Lower lobe of right lung (tissue), 2 donors: ENCODE measurements around the gene SUPT5H. TPM values are rescaled to one million over a fixed set of nuclear protein-coding genes. Genes with fewer than 3 reads are reported as not detected.
A peak's percentile ranks its signal among the peaks of the same experiment; 100 is the strongest.

Experiments used
- ATAC-seq, 2 donors: fragments of 200-7000 bp; cut with Tn5 transposase; one replicate each; pipeline ENCODE4 v1.9.1; 2020 to 2022; ENCODE audit warnings: mild to moderate bottlenecking in 2 of 2, moderate library complexity in 2 of 2
- DNase-seq: peaks from one replicate; pipeline ENCODE4 v3.0.0-alpha.2; 2020
- H3K27ac ChIP-seq: fragments of 200-600 bp; one replicate; pipeline ENCODE4 v1.8.0; 2022
- H3K27me3 ChIP-seq: fragments of 200-600 bp; one replicate; pipeline ENCODE4 v1.8.0; 2022; ENCODE audit warnings: low read depth
- H3K36me3 ChIP-seq: fragments of 200-600 bp; one replicate; pipeline ENCODE4 v1.8.0; 2022; ENCODE audit warnings: mild to moderate bottlenecking
- H3K4me1 ChIP-seq: fragments of 200-600 bp; one replicate; pipeline ENCODE4 v1.8.0; 2022
- H3K4me3 ChIP-seq: fragments of 200-600 bp; one replicate; pipeline ENCODE4 v1.8.0; 2022; ENCODE audit warnings: mild to moderate bottlenecking
- H3K9me3 ChIP-seq: fragments of 200-600 bp; one replicate; pipeline ENCODE4 v1.8.0; 2022
- intact Hi-C: fragments of 100-400 bp; cut with DNase I; formaldehyde crosslinking; loops from one replicate; pipeline ENCODE4 v1.11.0; 2022
- total RNA-seq: library from RNA; stranded (reverse); fragmentation: NEBNext Ultra II Directional; extraction: Animal tissue kit (Norgen Biotek cat#: 25700); gene quantifications from one replicate; pipeline ENCODE4 v1.2.1, GENCODE V29; 2021
- TF ChIP-seq, protein P1 (sequence below): fragments of 200-600 bp; IDR thresholded peaks from one replicate; pipeline ENCODE4 v1.8.0; 2022; ENCODE audit warnings: antibody characterized with exemption, mild to moderate bottlenecking
- donor health status: DM: no; HTN: yes; CAD: no; lungs with severe emphysema.

Gene SUPT5H
- total RNA-seq, 1 donor from 2014 or later = 108 TPM

DNA sequence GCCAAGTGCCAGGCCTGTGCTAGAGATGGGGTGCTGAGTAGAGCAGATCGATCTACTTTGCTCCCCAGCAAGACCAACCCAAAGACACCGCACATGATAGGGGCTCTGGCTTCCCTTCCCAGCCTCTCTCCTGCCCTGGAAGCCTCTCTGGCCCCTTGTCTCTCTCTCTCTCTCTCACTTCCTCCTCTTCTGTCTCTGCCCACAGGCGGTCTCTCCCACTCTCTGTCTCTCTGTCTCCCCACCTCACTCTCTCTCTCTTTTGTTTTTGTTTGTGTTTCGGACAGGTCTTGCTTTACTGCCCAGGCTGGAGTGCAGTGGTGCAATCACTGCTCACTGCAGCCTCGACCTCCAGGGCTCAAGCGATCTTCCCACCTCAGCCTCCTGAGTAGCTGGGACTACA, 70.9 kb downstream of the SUPT5H start:
- H3K4me3 ChIP-seq = no peak overlapping the region
- peaks cover 68% of the 10 kb centered on the region for H3K27me3 ChIP-seq
- H3K4me1 ChIP-seq = peaks cover 16% of the 10 kb centered on the region
- ATAC-seq = peak in 1 of 2 donors; percentile 19
- no peak overlapping the region for H3K27ac ChIP-seq
- intact Hi-C loops = no loop called here
- no peaks in the 10 kb centered on the region for H3K9me3 ChIP-seq
- no peaks in the 10 kb centered on the region for H3K36me3 ChIP-seq
- no peak for DNase-seq
- TF ChIP-seq, protein P1, sequence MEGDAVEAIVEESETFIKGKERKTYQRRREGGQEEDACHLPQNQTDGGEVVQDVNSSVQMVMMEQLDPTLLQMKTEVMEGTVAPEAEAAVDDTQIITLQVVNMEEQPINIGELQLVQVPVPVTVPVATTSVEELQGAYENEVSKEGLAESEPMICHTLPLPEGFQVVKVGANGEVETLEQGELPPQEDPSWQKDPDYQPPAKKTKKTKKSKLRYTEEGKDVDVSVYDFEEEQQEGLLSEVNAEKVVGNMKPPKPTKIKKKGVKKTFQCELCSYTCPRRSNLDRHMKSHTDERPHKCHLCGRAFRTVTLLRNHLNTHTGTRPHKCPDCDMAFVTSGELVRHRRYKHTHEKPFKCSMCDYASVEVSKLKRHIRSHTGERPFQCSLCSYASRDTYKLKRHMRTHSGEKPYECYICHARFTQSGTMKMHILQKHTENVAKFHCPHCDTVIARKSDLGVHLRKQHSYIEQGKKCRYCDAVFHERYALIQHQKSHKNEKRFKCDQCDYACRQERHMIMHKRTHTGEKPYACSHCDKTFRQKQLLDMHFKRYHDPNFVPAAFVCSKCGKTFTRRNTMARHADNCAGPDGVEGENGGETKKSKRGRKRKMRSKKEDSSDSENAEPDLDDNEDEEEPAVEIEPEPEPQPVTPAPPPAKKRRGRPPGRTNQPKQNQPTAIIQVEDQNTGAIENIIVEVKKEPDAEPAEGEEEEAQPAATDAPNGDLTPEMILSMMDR = no peak

DNA sequence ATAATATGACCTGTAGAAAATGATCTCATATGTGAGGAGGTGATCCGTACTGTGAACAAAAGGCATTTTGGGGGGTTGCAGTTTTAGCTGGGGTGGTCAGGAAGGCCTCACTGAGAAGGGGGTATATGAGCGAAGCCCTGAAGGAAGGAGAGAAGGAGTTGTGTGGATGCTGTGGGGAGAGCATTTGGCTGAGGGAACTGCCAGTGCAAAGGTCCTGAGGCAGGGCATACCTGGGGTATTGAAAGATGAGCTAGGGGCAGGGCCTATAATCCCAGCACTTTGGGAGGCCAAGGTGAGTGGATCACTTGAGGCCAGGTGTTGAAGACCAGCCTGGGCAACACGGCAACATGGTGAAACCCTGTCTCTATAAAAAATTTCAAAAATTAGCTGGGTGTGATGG, 72.0 kb downstream of the SUPT5H start:
- ATAC-seq = no peak
- intact Hi-C loops = no loop called here
- Histone ChIP-seq H3K4me3 (no peak overlapping the region), H3K36me3 (no peaks in the 10 kb centered on the region), H3K27me3 (peaks cover 57% of the 10 kb centered on the region), H3K27ac (no peak overlapping the region), H3K4me1 (peaks cover 16% of the 10 kb centered on the region), H3K9me3 (no peaks in the 10 kb centered on the region)
- TF ChIP-seq, protein P1 = no peak
- DNase-seq = no peak

DNA sequence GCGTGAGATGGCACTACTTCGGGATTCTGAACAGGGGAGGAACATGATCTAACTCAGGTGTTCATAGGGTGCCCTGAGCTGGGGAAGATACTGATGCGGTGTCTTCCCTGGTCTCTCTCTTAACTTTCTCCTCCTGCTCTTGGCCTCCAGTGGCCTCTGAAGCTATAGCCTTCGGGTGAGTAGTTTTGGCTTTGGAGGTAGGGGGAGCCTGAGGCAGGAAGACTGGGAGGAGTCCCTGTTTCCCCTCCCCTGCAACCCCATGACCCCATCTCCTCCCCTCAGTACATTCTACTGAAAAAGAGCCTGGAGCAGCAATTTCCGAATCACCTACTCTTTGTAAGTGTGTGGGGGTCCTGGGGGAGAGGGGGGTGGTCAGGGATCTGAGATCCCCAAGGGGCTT, 73.1 kb downstream of the SUPT5H start:
- intact Hi-C loops = no loop called here
- TF ChIP-seq, protein P1 = no peak
- ATAC-seq (no peak), DNase-seq (no peak)
- Histone ChIP-seq H3K4me3 (no peak overlapping the region), H3K36me3 (no peaks in the 10 kb centered on the region), H3K9me3 (no peaks in the 10 kb centered on the region), H3K27me3 (peaks cover 47% of the 10 kb centered on the region), H3K27ac (no peak overlapping the region), H3K4me1 (peaks cover 16% of the 10 kb centered on the region)

DNA sequence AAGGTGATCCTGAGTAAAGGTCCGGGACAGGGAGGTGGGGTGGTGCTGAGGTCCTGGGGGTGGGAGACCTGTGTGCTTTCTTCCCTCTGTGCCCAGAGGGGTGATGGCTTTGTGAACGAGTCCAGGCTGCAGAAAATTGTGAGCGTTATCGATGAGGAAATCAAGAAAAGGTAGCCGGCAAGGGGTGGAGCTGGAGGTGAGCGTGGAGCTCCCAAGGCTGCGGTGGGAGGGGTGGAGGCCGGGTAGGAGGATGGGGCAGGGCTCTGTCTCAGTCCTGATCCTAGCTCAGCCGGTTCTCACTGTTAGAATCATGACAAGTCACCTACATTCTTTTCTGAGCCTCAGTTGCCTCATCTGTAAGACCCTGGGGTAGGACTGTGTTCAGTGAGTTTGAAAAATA, 73.6 kb downstream of the SUPT5H start:
- intact Hi-C loops = no loop called here
- H3K27me3 ChIP-seq = peaks cover 41% of the 10 kb centered on the region
- peaks cover 16% of the 10 kb centered on the region for H3K4me1 ChIP-seq
- DNase-seq (no peak), ATAC-seq (no peak)
- H3K27ac ChIP-seq = no peak overlapping the region
- no peaks in the 10 kb centered on the region for H3K36me3 ChIP-seq
- H3K4me3 ChIP-seq = no peak overlapping the region
- H3K9me3 ChIP-seq = no peaks in the 10 kb centered on the region
- TF ChIP-seq, protein P1 = no peak

DNA sequence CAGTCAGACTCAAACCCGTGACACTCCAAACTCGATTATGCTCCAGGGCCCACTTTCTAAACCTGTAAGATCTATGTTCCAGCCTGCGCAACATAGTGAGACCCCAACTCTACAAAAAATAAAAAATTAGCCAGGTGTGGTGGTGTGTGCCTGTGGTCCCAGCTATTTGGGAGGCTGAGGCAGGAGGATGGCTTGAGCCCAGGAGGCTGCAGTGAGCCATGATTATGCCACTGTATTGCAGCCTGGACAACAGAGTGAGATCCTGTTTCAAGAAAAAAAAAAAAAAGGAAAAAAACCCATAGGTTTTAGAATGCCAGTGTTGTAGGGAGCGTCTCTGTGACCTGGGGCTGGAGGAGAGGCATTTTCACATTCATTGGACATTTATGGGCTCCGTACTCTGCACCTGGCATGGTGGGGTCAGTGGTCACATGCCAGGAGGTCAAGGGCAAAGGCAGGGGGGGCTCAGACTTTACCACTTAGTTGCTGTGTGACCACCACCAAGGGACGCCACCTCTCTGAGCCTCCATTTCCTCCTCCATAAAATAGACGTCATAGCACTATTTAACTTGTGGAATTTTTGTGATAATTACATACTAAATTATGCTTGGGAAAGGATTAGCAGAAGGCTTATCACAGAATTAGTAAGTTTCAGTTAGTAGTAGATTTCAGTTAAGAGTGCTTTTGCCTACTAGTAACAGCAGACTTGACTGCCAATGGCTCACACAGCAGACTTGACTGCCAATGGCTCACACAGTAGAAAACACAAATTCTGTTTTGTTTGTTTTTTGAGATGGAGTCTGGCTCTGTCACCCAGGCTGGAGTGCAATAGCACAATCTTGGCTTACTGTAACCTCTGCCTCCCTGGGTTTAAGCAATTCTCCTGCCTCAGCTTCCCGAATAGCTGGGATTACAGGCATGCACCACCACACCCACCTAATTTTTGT, 75.4 kb downstream of the SUPT5H start:
- H3K4me3 ChIP-seq = no peak overlapping the region
- peaks cover under 1% of the 10 kb centered on the region for H3K4me1 ChIP-seq
- TF ChIP-seq, protein P1 = no peak
- no peaks in the 10 kb centered on the region for H3K36me3 ChIP-seq
- peaks cover 23% of the 10 kb centered on the region for H3K27me3 ChIP-seq
- no peak overlapping the region for H3K27ac ChIP-seq
- no peak for DNase-seq
- no peak for ATAC-seq
- H3K9me3 ChIP-seq = no peaks in the 10 kb centered on the region
- intact Hi-C loops = no loop called here
